GM18867 (cell line): ENCODE results near the gene OSBPL5.
"Not testable (repeated sequence)": the region's sequence is repeated elsewhere in the genome, so short reads cannot be mapped to it uniquely, and the experiment has no call there.

Experiments
- ATAC-seq: cut with Tn5 transposase; IDR thresholded peaks from one replicate; pipeline ENCODE4 v1.9.1; 2021; ENCODE audit warnings: mild to moderate bottlenecking, moderate library complexity; ENCODE audit not compliant: unreplicated experiment

Gene OSBPL5

DNA sequence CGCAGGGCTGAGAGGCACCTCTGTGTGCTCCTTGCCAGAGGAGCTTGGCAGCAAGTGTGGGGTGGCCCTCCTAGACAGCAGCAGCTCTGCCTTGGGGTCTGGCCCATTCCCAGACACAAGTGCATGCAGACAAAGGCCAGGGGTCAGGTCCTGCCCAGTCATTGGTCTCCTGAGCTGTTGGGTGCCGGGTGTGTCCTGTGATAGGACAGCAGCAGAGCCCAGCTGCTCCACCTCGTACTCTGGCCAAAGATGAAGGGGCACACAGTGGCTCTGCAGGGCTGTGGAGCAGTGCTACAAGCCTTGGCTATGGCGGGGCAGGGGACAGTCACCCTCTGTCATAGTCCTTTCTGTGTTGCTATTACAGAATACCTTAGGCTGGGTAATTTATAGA is 17.3 kb upstream of the OSBPL5 start:
- ATAC-seq: no peak

DNA sequence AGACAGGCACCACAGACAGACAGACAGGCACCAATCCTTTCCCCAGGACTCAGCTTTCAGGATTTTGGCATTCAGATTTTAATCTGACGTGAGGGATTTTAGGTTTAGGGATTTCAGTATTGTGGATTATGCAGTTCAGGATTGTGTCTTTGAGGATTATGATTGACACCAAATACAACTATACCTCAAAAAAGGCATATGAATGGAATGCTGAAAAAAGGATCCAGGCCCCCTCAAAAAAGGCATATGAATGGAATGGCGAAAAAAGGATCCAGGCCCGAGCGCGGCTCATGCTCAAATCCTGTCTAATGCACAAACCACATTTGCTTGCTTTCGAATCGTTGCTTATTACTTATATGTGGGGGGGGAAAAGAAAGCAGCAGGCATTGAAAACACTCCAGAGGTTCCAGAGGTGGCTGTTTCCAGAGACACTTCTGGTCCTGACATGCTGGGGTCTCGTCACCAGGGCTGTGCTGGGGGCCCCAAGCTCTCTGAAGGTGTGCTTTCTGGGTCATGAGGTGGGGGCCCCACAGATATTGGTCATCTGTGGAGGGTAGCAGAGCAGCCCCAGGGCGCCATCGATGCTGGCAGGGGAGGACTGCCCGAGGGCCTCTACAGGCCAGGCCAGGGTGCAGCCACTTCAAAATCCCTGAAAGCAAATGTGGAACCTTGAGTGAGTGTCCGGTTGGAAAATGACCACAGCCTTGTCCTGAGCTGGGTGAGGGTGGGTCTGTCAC is 16.8 kb upstream of the OSBPL5 start:
- no peak for ATAC-seq

DNA sequence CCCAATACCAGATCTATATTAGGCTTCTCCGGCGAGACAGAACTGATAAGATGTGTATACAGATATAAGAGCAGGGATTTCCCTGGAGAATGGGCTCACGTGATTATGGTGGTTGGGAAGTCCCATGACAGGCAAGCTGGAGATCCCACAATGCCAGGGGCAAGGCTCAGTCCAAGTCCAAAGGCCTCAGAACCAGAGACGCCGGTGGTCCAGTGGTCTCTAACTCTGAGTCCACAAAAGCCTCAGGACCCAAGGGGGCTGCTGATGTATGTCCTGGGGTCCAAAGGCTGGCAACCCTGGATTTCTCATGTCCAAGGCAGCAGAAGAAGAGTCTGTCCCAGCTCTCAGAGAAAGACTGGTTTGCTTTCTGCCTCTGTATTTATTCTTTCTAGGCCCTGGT is 15.8 kb upstream of the OSBPL5 start:
- ATAC-seq: no peak

DNA sequence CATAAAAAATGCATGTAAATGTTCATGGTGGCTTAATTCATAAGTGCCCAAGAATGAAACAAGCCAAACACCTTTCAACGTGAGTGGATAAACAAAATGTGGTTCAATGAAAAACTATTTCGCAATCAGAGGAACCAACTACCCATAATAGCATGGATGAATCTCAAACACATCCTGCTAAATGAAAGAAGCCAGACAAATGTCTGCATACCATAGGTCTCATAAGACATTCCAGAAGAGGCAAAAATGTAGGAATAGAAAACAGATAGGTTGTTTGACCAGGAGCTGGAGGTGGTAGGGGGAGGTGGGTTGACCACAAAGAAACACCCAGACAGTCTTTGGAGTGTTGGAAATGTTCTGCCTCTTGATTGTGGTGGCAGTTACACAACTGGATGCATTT is 13.2 kb upstream of the OSBPL5 start:
- no peak for ATAC-seq

DNA sequence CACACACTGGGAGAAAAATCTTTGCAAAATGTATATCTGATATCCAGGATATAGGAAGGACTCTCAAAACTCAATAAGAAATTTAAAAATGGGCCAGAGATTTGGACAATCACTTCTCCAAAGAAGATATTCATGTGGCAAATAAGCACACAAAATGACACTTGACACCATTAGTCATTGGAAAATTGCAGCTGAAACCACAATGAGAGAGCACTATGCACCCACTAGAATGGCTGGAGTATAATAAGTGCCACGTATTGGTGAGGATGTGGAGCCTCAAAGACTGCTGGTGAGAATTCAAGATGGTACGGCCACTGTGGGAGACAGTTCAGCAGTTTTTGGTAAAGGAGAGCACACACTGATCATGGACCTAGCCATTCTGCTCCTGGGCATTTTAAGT is 12.8 kb upstream of the OSBPL5 start:
- no peak for ATAC-seq

DNA sequence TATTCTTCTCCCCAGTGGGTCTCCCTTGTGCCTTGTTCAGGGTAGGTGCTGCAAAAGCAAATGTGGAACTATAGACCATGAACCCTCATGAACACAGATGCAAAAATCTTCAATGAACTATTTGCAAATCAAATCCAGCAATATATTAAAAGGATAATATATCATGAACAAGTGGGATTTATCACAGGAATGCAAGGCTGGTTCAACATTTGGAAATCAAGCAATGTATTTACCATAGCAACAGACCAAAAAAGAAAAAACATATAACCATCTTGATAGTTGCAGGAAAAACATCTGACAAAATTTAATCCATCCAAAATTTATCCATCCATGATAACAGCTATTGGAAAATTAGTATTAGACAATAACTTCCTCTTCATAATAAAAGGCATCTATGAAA is 11.4 kb upstream of the OSBPL5 start:
- ATAC-seq: no peak

DNA sequence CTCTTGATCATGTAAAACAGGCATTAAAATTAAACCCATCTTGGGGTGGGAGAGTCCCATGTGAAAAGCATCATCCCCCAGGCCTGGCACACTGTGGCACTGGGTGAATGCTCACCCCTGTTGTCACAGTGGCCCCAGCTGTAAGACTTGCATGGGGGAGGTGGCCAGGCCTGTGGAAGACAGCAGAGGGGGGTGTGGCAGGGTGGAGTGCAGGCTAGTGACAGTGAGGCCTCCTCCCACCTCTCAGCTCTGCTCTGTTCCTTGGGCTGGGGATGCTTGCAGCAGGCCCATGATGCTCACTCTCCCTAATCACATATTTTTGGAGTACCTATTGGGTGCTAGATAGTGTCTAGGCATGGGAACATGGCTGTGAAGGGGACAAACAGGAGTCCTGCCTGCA is 10.1 kb upstream of the OSBPL5 start:
- no peak for ATAC-seq

DNA sequence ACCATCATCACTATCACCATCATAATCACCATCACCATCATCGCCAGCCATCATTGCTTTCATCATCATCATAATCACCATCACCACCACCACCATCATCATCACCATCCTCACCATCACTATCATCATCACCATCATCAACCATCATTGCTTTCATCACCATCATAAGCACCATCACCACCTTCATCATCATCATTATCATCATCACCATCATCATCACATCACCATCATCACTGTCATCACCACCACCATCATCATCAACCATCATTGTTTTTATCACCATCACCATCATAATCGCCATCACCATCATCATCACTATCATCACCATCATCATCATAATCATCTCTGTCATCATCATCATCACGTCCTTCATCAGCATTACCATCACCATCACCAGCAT is 9.3 kb upstream of the OSBPL5 start:
- no peak for ATAC-seq

DNA sequence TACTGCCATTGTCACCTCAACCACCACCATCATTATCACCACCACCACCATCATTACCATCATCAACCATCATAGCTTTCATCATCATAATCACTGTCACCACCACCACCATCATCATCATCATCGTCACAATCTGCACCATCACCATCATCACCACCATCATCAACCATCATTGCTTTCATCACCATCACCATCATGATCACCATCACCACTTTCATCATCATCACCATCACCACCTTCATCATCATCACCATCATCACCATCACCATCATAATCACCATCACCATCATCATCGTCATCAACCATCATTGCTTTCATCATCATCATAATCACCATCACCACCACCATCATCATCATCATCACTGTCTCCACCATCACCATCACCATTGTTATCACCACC is 8.7 kb upstream of the OSBPL5 start:
- no peak for ATAC-seq

DNA sequence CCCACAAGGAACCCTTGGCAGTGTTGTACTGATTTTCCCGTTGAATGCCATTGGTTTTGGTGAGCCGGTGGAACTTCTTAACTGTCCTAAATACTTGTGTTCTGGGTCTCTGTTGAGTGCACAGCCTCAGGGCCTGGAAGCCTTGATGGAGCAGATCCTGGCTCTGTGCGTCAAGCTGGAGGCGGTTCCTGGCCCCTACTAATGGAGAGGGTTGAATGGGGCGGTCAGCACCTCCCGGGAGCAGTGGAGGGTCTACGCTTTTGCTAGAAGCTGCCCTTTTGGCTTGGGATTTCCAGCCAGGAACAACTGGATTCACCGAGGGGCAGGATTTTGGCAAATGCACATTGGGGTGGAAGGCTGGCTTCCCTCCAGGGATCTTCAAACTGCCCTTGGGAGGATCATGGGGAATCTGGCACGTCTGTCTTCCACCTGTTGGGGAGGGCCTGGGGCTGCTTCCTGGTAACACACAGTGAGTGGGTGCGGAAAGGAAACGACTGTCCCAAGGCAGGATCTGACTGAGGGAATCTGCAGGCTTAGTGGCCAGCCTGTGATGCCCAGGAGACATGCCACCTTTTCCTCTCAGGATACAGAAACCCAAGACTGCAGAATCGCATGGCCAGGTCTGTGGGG is 6.9 kb upstream of the OSBPL5 start:
- ATAC-seq: no peak

DNA sequence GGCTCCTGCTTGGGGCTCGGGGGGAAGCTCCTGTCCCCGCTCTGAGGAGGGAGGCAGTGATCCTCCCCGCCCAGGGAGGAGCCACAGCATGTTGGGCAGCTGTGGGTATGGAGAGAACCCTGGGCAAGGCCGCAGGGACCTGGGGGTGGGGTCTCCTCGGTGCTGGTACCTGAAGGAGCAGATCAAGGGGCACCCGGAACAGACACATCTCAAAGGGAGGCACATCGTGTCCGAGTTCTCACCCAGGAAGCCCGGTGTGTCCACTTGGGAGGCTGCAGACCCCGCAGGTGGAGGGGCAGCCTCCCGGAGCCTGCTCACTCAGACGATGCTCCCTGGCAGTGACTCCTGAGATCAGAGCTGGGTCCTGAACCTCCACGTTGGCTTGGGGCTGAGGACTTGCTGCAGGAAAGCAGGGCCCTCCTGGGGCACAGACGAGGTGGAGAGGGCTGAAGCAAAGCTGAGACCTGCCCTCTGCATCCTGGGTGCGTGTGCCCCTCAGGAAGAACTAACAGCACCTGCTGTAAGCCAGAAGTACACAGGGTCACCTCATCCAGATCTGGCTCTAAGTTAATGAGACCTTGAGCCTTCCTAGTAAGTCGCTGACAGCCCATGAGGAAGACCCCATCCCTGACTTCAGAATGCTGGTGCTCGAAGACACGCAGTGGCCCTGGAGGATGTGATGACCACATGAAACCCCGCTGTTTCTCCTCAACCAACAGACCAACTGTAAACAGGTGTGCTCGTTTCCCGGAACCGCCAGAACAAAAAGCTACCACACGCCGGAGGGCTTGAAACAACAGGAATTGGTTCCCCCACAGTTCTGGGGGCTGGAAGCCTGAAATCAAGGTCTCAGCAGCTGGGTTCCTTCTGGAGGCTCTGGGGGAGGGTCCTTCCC is 5.9 kb upstream of the OSBPL5 start:
- no peak for ATAC-seq

DNA sequence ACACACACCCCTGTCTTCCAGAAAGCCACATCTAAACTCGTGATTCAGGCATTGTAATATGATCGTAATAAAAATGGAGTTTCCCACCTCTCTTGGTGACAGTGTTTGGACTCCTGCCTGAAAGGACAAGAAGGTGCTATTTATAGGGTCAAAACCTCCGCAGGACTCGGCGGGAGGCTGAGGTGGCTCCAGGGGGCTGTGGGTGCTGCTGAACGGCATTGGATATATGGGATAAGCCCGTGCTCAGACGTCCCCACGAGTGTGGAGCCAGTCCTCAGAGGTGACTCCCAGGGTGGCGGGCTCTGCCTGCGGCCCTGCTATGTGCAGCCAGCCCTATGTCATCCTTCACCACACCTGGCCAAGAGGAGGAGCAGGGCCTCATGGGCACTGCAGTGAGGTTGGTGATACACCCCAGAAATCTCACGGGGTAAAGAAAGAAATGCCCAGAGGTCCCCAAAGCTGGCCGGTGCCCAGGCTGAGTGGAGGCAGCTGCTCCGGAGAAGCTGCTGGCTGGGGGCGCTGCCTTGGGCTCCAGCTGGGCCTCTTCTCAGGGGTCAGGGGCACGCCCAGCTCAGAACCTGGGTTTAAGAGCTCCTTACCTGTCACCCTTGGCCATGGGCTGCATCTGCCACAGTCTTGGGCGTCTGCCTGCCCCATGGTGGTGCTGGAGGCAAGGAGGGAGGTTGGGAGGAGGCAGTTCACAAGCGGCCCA is 5.1 kb upstream of the OSBPL5 start:
- no peak for ATAC-seq

DNA sequence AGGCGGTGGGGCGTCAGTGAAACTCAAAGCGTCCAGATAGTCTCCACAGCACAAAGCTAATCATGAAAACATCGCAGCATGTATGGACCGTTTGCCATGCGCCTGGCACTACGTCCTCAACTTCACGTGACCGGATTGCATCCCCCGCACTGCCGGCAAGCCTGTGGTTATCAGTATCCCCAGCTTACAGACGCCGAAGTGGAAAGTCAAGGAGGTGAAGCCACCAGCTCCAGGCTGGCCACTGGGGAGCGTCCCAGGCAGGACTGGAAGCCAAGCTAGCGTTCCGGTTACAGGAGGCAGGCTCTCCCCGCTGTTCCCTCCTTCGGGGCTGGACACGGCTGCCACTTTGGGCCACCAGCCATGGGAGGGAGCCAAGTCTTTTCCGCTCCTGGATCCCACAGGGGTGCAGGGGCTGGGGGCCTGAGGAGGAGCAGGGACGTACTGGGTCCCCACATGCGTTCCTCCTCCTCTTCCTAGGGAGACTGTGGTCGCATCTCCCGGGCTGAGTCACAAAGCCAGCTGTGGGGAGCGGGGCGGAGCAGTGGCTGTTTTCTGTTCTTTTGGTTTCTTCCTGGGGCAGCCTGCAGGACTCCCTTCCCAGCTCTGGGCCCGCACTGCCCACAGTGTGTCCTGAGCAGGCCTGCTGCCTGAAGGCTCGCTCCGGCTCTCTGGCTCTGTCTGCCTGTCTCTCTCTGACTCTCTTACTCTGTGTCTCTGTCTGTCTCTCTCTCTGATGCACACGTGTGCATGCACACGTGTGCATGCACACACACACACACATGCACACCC is 4.3 kb upstream of the OSBPL5 start:
- no peak for ATAC-seq

DNA sequence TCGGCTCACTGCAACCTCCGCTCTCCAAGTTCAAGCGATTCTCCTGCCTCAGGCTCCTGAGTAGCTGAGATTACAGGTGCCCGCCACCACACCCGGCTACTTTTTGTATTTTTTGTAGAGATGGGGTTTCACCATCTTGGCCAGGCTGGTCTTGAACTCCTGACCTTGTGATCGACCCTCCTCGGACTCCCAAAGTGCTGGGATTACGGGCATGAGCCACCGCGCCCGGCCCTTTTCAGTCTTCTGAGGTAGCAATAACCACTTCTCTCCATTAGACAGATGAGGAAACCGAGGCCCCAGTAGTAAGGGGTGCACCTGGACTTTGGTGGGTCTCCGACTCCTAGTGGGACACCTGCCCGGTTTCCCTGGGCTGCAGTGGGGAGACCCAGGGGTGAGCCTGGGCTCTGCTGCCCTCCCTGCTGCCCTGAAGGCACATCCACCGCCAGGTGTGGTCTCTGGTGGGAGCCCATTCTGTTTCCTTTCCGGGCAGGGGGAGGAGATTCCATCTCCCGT is 3.7 kb upstream of the OSBPL5 start:
- not testable (repeated sequence) for ATAC-seq

DNA sequence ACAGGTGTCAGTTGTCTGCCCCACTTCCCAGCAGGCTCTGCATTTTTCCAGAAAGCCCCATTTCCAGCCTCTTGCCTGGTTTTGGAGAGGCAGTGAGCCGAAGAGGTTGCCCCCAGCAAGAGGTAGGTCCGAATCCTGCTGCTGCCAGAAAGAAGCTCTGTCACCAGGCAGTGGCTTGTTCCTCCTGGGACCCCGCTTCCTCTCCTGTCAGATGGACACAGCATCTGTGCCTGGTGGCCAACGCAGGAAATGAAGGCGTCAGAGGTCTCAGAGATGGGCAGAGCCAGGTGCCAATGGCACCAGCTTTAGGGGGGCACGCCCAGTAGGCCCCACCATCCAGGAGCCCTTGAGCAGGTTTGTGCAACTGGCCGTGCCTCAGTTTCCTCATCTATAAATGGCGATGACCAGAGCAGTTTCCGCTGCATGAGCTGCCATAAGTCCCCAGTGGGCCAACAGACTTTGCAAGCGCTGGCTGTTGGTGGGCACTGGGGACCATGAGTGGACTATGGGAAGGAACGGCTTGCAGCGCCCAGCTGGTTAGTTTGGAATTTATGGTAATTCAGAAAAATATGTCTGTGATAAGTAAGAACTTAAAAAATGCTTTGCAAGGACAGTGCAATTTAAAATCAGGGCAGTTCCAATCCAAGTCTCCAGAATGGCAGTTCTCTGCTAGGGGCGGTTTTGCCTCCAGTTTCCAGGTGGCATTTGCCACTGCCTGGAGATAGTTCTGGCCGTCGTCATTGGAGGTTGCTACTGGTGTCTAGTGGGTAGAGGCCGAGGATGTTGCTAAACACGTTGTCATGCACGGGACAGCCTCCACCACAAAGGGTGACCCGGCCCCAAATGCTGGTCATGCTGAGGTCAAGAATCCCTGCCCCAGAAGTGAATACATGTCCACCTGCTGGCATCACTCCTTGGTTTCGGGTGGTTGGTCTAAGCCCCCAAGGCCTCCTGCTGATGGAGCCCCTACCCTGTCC is 2.3 kb upstream of the OSBPL5 start:
- ATAC-seq: no peak

DNA sequence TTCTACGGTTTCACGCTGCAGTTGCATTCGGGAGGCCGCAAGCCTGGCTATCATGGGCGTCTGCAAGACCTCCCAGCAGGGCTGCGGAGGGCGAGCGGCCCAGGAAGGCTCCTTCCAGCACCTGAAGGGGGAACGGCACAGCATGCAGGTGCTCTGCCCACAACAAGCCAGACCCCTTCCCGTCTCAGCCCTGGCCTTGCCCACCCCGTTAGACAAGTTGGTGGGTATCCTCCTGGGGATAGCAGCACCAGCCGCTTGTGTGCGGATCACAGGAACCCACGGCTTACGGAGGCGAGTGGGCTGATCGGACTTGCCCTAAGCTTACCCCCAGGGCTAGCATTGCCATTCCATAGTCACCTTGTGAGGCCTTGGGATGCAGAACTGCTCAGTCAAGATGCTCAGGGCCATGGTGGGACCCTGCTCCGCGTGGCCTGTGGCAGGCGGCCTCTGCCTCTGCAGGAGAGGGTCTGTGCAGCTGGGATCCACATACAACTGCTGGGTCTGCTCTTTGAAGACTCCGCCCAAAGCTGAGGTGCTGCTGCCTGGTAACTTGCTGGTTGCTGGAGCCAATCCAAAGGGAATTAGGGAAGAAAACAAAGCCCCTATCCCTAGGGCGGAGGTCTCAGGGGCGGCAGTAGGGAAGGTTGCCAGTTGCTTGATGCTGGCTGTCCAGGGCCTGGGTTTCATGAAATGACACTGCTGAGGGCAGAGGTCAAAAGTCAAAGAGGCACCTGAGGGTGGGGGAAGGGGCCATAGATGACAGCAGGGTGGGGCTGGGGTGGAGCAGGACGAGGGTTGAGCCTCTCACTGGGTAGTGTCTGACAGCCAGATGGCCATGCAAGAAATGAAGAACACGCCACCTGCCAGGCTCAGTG is 1.4 kb upstream of the OSBPL5 start:
- no peak for ATAC-seq

DNA sequence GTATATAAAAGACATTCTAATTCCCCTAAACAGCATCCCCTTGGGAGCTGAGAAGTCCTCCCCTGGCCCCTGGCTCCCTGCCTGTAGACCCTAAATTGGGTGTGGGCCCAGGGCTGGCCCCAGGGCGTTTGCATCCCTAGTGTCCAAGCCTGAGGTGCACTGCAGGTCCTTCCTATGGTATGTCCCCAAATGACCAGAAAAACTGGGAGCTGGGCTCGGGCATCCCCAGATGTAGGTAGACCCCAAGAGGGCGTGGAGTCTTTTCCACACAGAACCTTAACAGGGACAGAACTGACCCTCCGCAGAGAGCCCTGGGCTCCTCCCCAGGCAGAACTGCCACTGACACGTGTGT is 782 bp upstream of the OSBPL5 start:
- no peak for ATAC-seq

DNA sequence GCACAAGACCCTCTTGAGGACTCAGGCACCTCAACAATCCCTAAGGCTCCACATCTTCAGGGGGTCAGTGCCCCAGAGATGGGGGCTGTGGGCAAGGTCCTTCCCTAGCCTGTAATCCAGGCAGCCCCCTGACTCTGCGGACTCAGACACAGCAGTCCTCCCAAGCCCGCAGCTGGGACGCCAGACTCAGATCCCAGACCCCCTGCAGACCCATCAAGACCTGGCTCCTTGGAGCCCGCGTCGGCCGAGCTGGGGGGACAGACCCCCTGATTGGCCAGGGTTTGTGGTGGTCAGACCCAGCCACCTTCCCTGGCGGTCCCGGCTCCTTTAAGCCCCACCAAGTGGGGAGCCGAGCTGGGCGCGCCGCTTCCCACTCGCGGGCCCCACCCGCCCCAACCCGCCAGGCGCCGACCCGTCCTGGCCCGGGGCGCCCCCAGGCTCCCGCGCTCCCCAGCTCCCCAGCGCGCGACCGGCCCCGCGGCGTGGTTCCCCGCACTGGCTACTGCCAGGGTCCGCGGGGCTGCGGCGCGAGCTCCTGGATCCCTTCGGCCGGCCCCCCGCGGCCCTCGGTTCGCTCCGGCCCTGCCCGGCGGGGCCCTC is 458 bp downstream of the OSBPL5 start:
- ATAC-seq: no peak
